Liver (tissue), 9 donors: ENCODE data around the gene RAD51B. TPM values are rescaled to one million over a fixed set of nuclear protein-coding genes. Genes with fewer than 3 reads are reported as not detected.

Source experiments
- DNase-seq: peaks from one replicate; pipeline ENCODE4 v3.0.0-alpha.2; 2017; ENCODE audit warnings: low spot score
- H3K27ac ChIP-seq, 2 donors: one replicate each; pipeline ENCODE4 v1.7.0; 2013; ENCODE audit warnings: inconsistent platforms in 2 of 2, low read length in 2 of 2, control low read depth in 1 of 2, low read depth in 1 of 2, mild to moderate bottlenecking in 1 of 2
- H3K27me3 ChIP-seq, 4 donors: one replicate each; pipeline versions ENCODE4 v1.6.1 to v1.7.0; 2013; ENCODE audit warnings: low read length in 3 of 4, inconsistent platforms in 1 of 4, mild to moderate bottlenecking in 1 of 4, moderate library complexity in 1 of 4; ENCODE audit not compliant: control insufficient read depth in 4 of 4, insufficient read depth in 4 of 4
- H3K36me3 ChIP-seq, 4 donors: one replicate each; pipeline versions ENCODE4 v1.6.1 to v1.7.0; 2013; ENCODE audit warnings: low read length in 3 of 4, mild to moderate bottlenecking in 3 of 4, low read depth in 1 of 4, moderate library complexity in 1 of 4; ENCODE audit not compliant: control insufficient read depth in 4 of 4, insufficient read depth in 3 of 4
- H3K4me1 ChIP-seq, 4 donors: one replicate each; pipeline versions ENCODE4 v1.6.1 to v1.7.0; 2013; ENCODE audit warnings: low read length in 3 of 4, mild to moderate bottlenecking in 3 of 4, moderate library complexity in 1 of 4; ENCODE audit not compliant: control insufficient read depth in 4 of 4, insufficient read depth in 4 of 4
- H3K4me3 ChIP-seq, 3 donors: one replicate each; pipeline versions ENCODE4 v1.6.1 to v1.7.0; 2013; ENCODE audit warnings: low read length in 3 of 3, control low read depth in 1 of 3, low read depth in 1 of 3, mild to moderate bottlenecking in 1 of 3
- H3K9ac ChIP-seq, 2 donors: one replicate each; pipeline ENCODE4 v1.7.0; 2013; ENCODE audit warnings: low read length in 2 of 2, mild to moderate bottlenecking in 2 of 2, moderate library complexity in 2 of 2, control low read depth in 1 of 2, low read depth in 1 of 2
- H3K9me3 ChIP-seq, 4 donors: one replicate each; pipeline versions ENCODE4 v1.6.1 to v1.7.0; 2013; ENCODE audit warnings: low read length in 3 of 4; ENCODE audit not compliant: control insufficient read depth in 4 of 4
- FOXA2 ChIP-seq: IDR thresholded peaks from 2 replicates; pipeline ENCODE4 v1.6.1; 2016; ENCODE audit warnings: antibody characterized with exemption
- GABPA ChIP-seq, 2 donors: IDR thresholded peaks in 1 of 2; conservative IDR thresholded peaks in 1 of 2; 2 replicates each; pipeline ENCODE4 v1.6.1; 2016; ENCODE audit warnings: antibody characterized with exemption in 2 of 2, mild to moderate bottlenecking in 1 of 2, moderate library complexity in 1 of 2
- HNF4A ChIP-seq, 2 donors: conservative IDR thresholded peaks; 2 replicates each; pipeline ENCODE4 v1.6.1; 2016; ENCODE audit warnings: antibody characterized with exemption in 2 of 2, mild to moderate bottlenecking in 2 of 2
- JUND ChIP-seq, 2 donors: IDR thresholded peaks; 2 replicates each; pipeline ENCODE4 v1.6.1; 2016; ENCODE audit warnings: antibody characterized with exemption in 2 of 2
- NR2F2 ChIP-seq: IDR thresholded peaks from 2 replicates; pipeline ENCODE4 v1.6.1; 2016; ENCODE audit warnings: antibody characterized with exemption
- RAD21 ChIP-seq, 2 donors: IDR thresholded peaks; 2 replicates each; pipeline ENCODE4 v1.6.1; 2016; ENCODE audit warnings: antibody characterized with exemption in 2 of 2, mild to moderate bottlenecking in 2 of 2
- TAF1 ChIP-seq: conservative IDR thresholded peaks from 2 replicates; pipeline ENCODE4 v1.6.1; 2016; ENCODE audit warnings: antibody characterized with exemption, mild to moderate bottlenecking
- WGBS: extraction: QIAGEN DNeasy Blood & Tissue Kit; methylation state at CpG from one replicate; pipeline ENCODE4 v1.1.7; 2013; 5-methylcytosine and 5-hydroxymethylcytosine counted together
- polyA plus RNA-seq, 2 donors: library from polyadenylated mRNA; stranded (reverse) in 1 of 2; unstranded in 1 of 2; fragments of 200-250 nt in 1 of 2; fragments of >200 nt in 1 of 2; fragmentation: Nextera tagmentation in 1 of 2; extraction: Ambion mirVana in 1 of 2; gene quantifications; one replicate each; pipeline versions ENCODE4 v1.2.1 to v1.2.3, GENCODE V29; 2013 to 2015
- total RNA-seq, 2 donors: library from RNA; depleted of rRNA; stranded (reverse); fragments of >200 nt; gene quantifications; one replicate each; pipeline ENCODE4 v1.2.3, GENCODE V29; 2014
- TF ChIP-seq, protein P1 (sequence below): IDR thresholded peaks from 2 replicates; pipeline ENCODE4 v1.6.1; 2016; ENCODE audit warnings: antibody characterized with exemption
- TF ChIP-seq, protein P2 (sequence below): IDR thresholded peaks from 2 replicates; pipeline ENCODE4 v1.6.1; 2016; ENCODE audit warnings: antibody characterized with exemption, mild to moderate bottlenecking
- TF ChIP-seq, protein P3 (sequence below): fragments of 150-350 bp; IDR thresholded peaks from 2 replicates; pipeline ENCODE4 v1.5.1; 2017; ENCODE audit warnings: improper control_type of control experiment, low read depth, low read length; ENCODE audit not compliant: missing input control
- TF ChIP-seq, protein P4 (sequence below): IDR thresholded peaks from 2 replicates; pipeline ENCODE4 v1.6.1; 2016; ENCODE audit warnings: antibody characterized with exemption
- donor health status: healthy.
- donor health status: healthy.
- donor health status: healthy.
- donor health status: healthy.
- donor health status: healthy.

Gene RAD51B
- total and polyA plus RNA-seq, 4 donors = 0.81 to 12.9 (median 2.4) TPM

DNA sequence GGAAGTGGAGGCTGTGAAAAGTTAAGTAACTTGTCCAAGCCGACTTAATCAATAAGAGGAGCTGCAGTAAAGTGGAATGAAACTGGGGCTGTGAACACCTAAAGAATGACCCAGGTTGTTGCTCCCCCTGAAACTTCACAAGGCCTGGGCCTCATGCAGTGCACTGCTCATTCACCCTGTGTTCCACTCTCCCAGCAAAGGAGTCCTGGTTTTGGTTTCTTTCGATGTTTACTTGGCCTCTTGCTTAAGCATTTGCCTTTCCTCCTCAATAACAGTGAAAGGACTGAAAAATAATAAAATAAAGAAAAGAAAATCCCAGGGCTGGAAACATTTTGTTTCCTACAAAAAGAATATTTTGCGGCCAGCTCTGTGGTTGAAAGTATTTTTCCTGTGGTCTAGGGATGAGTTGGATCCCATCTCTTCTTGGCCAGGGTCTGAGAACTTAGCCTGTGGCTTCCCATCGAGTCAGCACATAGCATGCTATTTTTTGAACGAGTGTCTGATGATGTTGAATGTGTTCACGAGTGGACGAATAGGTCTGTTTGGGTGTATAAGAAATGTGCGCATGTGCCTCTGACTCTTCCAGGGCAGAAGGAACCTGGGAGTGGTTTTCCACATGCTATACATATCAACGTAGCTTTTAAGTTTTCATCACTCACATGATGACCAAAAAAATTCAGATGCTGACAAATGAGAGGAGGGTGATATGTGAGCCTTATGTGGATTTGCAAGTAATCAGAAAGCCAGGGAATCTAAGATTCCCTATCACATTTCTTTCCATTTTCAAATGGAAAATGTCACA lies 623.5 kb downstream of the RAD51B start:
- 91% methylated on average over 9 of the region's 9 CpGs for WGBS
- DNase-seq = no peak
- Histone ChIP-seq H3K36me3 (no peaks in the 10 kb centered on the region), H3K9me3 (no peaks in the 10 kb centered on the region), H3K9ac (no peak overlapping the region), H3K4me1 (peaks cover 2 to 26% (median 12%) of the 10 kb centered on the region in 4 donors), H3K27ac (no peak overlapping the region), H3K4me3 (no peak overlapping the region), H3K27me3 (no peaks in the 10 kb centered on the region)
- TF ChIP-seq, protein P1, sequence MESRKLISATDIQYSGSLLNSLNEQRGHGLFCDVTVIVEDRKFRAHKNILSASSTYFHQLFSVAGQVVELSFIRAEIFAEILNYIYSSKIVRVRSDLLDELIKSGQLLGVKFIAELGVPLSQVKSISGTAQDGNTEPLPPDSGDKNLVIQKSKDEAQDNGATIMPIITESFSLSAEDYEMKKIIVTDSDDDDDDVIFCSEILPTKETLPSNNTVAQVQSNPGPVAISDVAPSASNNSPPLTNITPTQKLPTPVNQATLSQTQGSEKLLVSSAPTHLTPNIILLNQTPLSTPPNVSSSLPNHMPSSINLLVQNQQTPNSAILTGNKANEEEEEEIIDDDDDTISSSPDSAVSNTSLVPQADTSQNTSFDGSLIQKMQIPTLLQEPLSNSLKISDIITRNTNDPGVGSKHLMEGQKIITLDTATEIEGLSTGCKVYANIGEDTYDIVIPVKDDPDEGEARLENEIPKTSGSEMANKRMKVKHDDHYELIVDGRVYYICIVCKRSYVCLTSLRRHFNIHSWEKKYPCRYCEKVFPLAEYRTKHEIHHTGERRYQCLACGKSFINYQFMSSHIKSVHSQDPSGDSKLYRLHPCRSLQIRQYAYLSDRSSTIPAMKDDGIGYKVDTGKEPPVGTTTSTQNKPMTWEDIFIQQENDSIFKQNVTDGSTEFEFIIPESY = no peak
- TF ChIP-seq JUND (IDR thresholded peaks at IDR 0.05) (no peak), NR2F2 (no peak)
- TF ChIP-seq, protein P2, sequence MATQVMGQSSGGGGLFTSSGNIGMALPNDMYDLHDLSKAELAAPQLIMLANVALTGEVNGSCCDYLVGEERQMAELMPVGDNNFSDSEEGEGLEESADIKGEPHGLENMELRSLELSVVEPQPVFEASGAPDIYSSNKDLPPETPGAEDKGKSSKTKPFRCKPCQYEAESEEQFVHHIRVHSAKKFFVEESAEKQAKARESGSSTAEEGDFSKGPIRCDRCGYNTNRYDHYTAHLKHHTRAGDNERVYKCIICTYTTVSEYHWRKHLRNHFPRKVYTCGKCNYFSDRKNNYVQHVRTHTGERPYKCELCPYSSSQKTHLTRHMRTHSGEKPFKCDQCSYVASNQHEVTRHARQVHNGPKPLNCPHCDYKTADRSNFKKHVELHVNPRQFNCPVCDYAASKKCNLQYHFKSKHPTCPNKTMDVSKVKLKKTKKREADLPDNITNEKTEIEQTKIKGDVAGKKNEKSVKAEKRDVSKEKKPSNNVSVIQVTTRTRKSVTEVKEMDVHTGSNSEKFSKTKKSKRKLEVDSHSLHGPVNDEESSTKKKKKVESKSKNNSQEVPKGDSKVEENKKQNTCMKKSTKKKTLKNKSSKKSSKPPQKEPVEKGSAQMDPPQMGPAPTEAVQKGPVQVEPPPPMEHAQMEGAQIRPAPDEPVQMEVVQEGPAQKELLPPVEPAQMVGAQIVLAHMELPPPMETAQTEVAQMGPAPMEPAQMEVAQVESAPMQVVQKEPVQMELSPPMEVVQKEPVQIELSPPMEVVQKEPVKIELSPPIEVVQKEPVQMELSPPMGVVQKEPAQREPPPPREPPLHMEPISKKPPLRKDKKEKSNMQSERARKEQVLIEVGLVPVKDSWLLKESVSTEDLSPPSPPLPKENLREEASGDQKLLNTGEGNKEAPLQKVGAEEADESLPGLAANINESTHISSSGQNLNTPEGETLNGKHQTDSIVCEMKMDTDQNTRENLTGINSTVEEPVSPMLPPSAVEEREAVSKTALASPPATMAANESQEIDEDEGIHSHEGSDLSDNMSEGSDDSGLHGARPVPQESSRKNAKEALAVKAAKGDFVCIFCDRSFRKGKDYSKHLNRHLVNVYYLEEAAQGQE = no peak

DNA sequence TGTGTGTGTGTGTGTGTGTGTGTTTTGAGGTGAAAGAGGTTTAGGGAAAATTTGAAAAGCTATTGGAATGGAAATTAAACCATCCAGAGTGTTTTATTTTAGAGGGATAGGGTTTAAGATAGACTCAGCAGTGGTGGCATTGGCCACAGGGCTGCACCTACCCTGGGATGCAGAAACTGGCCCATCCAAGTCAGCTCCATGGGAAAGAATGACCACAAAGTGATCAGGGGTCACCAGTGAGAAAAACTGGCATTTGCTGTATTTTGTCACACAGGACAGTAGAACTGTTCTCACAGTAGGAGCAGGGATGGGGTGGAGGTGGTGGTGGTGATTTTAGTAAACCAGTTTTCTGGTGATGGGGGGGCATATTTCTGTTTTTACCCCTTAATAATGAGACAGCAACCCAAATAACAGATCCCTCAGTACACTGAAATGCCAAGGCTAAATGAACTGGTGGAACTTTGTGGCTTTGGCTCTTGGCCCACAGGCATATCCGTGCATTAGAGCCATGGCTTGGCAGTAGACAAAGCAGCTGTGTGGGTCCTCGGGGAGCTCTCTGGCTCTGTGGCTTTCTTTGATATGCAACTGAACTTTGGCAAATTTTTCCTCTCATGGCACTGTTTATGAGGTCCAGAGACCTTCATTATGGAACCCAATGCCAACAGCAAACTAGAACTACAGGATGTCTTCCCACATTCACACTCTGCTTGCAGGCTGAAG lies 625.0 kb downstream of the RAD51B start:
- peaks cover 5 to 33% (median 15%) of the 10 kb centered on the region in 4 donors for H3K4me1 ChIP-seq
- 7% methylated on average over 2 of the region's 2 CpGs for WGBS
- TF ChIP-seq HNF4A (conservative IDR thresholded peaks at IDR 0.05) (peak in 1 of 2 donors; percentile 26), FOXA2 (no peak), TAF1 (no peak), RAD21 (IDR thresholded peaks at IDR 0.05) (peak in 1 of 2 donors; percentile 41), GABPA (IDR thresholded peaks at IDR 0.05 in 1 of 2, conservative IDR thresholded peaks at IDR 0.05 in 1 of 2) (no peak)
- TF ChIP-seq, protein P1 = no peak
- TF ChIP-seq, protein P3, sequence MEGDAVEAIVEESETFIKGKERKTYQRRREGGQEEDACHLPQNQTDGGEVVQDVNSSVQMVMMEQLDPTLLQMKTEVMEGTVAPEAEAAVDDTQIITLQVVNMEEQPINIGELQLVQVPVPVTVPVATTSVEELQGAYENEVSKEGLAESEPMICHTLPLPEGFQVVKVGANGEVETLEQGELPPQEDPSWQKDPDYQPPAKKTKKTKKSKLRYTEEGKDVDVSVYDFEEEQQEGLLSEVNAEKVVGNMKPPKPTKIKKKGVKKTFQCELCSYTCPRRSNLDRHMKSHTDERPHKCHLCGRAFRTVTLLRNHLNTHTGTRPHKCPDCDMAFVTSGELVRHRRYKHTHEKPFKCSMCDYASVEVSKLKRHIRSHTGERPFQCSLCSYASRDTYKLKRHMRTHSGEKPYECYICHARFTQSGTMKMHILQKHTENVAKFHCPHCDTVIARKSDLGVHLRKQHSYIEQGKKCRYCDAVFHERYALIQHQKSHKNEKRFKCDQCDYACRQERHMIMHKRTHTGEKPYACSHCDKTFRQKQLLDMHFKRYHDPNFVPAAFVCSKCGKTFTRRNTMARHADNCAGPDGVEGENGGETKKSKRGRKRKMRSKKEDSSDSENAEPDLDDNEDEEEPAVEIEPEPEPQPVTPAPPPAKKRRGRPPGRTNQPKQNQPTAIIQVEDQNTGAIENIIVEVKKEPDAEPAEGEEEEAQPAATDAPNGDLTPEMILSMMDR = no peak
- TF ChIP-seq, protein P4, sequence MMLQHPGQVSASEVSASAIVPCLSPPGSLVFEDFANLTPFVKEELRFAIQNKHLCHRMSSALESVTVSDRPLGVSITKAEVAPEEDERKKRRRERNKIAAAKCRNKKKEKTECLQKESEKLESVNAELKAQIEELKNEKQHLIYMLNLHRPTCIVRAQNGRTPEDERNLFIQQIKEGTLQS = no peak
- H3K36me3 ChIP-seq = no peaks in the 10 kb centered on the region
- no peak overlapping the region for H3K9ac ChIP-seq
- DNase-seq = no peak
- H3K27me3 ChIP-seq = no peaks in the 10 kb centered on the region
- no peaks in the 10 kb centered on the region for H3K9me3 ChIP-seq
- H3K4me3 ChIP-seq = no peak overlapping the region
- no peak overlapping the region for H3K27ac ChIP-seq
